Germinal center (tissue), 1 donor: ENCODE data around the gene MAST4.

Experiments used
- DNase-seq: peaks from one replicate; pipeline ENCODE4 v3.0.0; 2012; ENCODE audit warnings: mixed read lengths, low spot score

Gene MAST4

DNA sequence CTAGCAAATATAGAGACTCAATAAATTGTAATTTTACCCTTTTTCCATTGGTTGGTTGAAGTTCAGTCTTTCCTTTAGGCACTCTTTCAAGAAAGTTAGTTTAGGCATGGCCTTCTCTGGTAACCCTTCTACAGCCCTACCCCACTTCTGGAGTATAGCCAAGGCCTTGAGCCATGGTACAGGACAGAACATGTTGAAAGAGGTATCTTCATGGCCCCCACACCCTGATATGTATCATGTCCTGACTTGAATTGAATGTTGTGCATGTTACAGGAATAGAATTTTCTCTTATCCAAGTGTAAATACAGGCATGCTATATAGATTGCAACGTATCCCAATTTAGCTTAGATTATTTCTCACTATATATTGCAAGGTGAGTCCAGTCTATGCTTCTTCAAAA lies 424.8 kb downstream of the MAST4 start:
- DNase-seq = no peak

DNA sequence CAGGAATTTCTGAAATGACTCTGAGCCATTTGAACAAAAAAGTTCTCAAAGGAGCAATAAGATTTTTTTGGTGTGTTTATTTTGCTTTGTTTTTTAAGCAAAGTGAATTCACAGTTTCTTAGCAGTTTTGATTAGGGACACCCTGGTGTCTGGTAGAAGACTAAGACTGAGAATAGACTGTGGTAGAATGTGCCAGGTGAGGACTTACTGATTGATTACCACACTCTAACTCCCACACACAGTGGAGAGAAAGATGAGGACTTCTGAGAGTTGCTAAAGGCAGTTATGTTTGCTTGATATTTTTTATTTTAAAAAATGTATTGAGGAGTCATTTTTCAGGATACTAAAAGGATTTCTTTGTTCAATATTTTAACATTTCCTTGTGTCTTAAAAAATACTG lies 425.3 kb downstream of the MAST4 start:
- no peak for DNase-seq

- no peak for DNase-seq
Measured at GRCh38 chr5:67021962-67022361, 425.8 kb downstream of the MAST4 start.

DNA sequence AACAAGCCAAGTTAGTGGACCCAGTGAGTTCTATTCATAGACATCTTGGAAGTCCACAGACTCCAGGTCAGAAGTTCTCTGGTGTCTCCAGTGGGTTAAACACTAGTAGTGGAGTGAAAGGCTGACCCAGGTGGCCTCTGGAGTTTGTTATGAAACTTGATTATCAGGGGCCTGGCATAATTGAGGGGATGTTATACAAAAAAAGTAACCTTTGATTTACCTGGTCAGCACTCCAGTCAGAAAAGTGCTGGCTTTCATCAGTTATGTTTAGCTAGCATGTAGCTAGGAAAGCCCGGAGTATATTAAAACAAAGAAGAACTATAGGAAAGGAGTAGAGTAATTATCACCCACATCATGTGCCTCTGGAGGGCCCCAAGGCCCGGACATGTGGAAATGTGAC lies 429.3 kb downstream of the MAST4 start:
- no peak for DNase-seq

GRCh38 chr5:67026278-67026677 lies 430.1 kb downstream of the MAST4 start:
- DNase-seq = no peak

DNA sequence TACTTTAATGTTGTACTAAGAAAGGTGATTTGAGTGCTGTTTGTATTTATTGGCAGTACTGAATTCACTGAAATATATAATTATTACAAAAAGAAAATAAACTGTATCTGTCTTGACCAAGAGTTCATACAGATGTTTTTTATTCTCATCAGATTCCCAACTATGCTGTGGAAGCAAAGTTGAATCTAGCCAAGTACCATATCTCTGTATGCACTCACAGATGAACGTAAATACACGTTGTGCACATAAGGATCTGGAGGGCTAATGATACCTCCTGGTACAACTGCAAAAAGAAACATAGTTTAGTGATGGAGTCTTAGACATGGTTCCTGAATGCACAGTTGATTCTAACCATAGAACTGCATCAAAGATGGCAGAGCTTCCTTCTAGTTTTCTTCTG lies 431.0 kb downstream of the MAST4 start:
- DNase-seq = no peak

DNA sequence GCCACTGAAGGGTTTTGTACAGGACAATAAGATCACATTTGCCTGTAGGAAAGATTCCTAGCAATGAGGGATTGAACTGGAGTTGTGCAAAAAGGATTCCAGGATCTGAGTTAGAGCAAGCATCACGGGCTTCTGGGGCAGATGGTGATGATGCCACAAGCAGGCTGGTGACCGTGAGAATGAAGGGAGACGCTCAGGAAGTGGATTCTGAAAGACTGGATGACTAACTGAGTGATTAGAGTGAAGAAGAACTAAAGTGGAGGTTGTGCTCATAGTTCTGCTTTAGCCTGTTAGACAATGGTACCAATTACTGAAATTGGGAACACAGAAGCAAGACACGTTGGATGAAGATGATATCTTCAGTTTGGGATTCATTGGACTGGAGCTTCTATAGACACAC lies 432.2 kb downstream of the MAST4 start:
- no peak for DNase-seq

- DNase-seq = no peak
Measured at GRCh38 chr5:67028941-67029340, 432.7 kb downstream of the MAST4 start.

DNA sequence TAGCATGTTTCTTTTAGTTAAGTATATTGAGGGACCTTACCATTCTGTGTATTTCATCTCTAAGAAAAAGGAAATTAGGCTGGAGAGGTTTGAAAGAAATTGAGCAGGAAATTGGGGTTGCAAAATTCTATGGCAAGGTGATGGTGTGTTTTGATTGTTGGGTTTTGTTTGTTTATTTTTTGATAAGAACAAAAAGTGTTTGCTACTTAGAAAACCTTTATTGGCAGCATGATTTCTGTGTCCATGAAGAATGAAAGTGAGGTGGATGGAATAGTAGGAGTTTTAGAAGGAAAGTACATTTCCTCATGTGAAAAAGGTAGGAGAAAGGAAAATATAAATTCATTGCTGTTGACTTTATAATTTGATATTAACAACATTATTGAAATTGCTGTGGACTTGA lies 433.3 kb downstream of the MAST4 start:
- DNase-seq = no peak

- no peak for DNase-seq
Measured at GRCh38 chr5:67030289-67031056, 434.3 kb downstream of the MAST4 start.

DNA sequence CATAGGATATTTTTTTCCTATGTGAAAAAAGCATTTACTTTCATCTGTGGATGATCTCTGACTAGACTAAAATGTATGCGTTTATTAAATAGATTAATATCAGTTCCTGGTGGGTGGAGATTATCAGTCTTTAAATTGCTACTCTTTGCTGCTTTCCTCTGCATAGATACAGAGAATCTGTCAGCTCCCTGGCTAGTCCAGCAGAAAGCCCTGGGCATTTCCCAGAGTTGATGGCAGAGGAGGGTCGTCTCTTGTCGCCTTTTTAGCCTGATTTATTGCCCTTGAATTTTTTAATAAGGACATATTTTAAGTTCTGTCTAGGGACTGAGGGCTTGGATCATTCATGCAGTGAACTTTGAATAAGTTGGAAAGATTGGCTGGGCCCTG lies 434.9 kb downstream of the MAST4 start:
- no peak for DNase-seq

DNA sequence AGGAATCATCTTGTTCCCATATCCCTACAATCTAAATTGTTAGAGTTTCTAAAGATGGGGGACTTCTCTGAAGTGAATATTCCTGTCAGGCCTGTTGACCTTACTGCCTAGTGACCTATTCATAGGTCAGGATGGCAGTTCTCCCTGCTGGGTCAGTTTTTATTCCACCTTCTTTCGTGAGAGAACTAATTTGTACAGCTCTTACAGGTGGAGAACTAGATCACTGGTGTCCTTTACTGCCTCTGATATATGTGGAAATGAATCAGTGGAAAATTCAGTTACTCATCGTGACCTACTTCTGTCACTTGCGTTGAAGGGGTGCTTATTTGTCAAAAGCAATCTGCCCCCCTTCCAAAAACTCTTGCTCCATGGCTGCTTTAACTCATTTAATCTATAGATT lies 435.5 kb downstream of the MAST4 start:
- no peak for DNase-seq

GRCh38 chr5:67032921-67033664 lies 436.9 kb downstream of the MAST4 start:
- DNase-seq = no peak

- no peak for DNase-seq
Measured at GRCh38 chr5:67033880-67034651, 437.9 kb downstream of the MAST4 start.

- DNase-seq = no peak
Measured at GRCh38 chr5:67035098-67035740, 439.0 kb downstream of the MAST4 start.

- DNase-seq = no peak
Measured at GRCh38 chr5:67037171-67037570, 441.0 kb downstream of the MAST4 start.

DNA sequence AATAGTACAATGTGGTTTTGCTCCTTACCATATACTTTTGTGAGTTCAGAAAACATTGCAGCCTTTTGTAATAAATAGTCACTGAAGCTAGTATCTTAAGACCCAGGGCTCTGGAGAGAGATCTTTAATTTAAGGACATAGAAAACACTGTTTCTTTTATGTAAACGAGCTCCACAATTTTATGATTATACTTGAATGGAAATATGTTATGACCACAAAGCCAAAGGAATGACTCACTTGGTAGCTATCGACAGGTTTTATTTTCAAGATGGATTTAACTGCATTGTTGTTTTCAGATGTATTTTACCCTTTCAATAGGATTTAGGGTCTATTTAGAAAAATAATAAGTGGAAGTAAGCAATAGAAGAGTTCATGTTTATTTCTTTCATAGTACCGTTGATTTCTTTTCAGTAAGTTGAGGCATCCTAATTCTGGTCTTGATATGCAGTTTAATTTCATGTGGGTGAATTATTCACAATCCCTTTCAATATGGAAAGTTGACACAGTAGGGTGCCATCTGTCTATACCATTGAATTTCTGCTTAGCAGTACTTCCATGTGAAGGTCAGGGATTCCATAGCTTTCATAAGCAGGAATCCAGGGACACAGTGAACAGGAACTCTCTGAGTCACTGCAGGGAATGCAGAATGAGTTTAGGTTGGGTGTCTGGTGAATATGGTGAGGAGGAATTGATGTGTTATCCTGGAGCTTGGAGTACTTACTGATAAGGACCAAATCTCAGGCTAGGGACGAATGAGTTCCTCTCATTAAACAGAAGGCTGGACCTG lies 442.8 kb downstream of the MAST4 start:
- DNase-seq = no peak

- DNase-seq = no peak
Measured at GRCh38 chr5:67042176-67043003, 446.2 kb downstream of the MAST4 start.

DNA sequence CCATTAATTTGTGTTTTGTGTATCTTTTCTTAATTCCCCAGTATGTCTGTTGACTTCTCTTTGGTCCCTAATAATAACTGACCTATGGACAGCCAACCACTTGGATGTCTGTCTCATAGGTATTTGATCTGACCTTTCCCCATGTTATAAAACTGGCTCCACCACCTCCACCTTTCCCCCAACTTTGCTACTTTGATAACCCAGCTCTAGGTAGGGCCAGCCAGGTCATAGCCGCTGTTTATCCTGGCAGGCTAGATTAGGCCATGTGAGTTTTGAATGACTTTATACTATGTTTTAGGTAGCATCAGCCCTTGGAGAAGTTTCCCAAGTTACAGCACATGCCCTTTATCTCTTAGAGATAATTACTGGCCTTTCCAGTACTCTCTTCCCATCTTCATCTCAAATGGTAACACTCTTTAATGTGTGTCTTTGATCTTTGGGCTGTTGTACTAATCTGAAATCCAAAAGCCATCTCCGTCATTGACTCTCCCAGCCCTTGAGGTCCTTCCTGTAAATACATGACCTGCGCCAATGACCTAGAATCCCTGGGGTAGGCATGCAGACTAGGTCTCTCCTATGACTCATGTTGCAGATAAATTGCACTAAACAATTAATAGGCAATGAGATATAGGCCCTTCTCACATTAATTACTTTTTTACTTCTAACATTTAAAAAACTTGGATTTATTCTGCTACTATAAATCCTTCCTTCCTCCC lies 447.8 kb downstream of the MAST4 start:
- DNase-seq = no peak
